Lower leg skin (tissue), 4 donors: ENCODE measurements around the gene LY6G6C. TPM values are rescaled to one million over a fixed set of nuclear protein-coding genes. Genes with fewer than 3 reads are reported as not detected.
A peak's percentile ranks its signal among the peaks of the same experiment; 100 is the strongest.

ENCODE experiments used
- DNase-seq, 2 donors: peaks; one replicate each; pipeline ENCODE4 v3.0.0-alpha.2; 2019; ENCODE audit warnings: low spot score in 2 of 2
- H3K4me3 ChIP-seq: fragments of 200-600 bp; sonication (generic); 2 replicates; pipeline ENCODE4 v1.5.1; 2017; ENCODE audit warnings: mild to moderate bottlenecking, low read depth; ENCODE audit not compliant: poor library complexity, severe bottlenecking
- POLR2A ChIP-seq, 2 donors: fragments of 450-650 bp; IDR thresholded peaks; one replicate each; pipeline ENCODE4 v1.6.1; 2016 to 2017; ENCODE audit warnings: antibody characterized with exemption in 2 of 2, mild to moderate bottlenecking in 1 of 2, moderate library complexity in 1 of 2
- WGBS, 2 donors: methylation state at CpG; one replicate each; pipeline ENCODE4 v1.1.5; 2018; 5-methylcytosine and 5-hydroxymethylcytosine counted together
- intact Hi-C: fragments of 100-400 bp; cut with DNase I; formaldehyde crosslinking; loops from one replicate; pipeline ENCODE4 v1.15.0; 2023; ENCODE audit warnings: low total_unique reads
- total RNA-seq, 4 donors: library from RNA; depleted of rRNA; stranded (reverse); fragments of >200 nt; gene quantifications; one replicate each; pipeline ENCODE4 v1.1.0, GENCODE V29; 2016
- TF ChIP-seq, protein P1 (sequence below), 3 donors: fragments of 450-650 bp; IDR thresholded peaks; one replicate each; pipeline ENCODE4 v1.5.1; 2016; ENCODE audit warnings: antibody characterized with exemption in 3 of 3, mild to moderate bottlenecking in 3 of 3, moderate library complexity in 2 of 3

Gene LY6G6C
- total RNA-seq, 4 donors from 2014 or later = 189 to 513 (median 237) TPM

DNA sequence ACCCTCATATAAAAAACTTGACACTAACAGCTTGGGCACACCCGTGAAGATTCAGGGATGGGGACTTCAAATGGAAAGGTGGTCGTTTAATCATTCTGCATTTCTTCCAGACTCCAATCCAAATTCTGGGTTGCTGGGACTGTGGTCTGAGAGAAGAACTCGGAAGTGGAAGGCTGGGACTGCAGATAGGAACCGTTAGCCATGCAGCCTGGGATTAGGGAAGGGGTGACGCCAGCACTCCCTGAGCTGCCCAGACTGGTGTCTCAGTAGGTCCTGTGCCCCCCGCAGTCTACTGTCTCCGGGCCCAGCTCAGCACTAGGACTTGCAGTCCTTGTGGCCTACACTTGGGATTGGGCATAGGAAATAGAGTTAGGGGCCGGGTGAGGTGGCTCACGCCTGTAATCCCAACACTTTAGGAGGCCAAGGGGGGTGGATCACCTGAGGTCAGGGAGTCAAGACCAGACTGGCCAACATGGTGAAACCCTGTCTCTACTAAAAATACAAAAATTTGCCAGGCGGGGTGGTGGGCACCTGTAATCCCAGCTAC lies 15.3 kb upstream of the LY6G6C start:
- TF ChIP-seq POLR2A (IDR thresholded peaks at IDR 0.05) = no peak
- TF ChIP-seq, protein P1, sequence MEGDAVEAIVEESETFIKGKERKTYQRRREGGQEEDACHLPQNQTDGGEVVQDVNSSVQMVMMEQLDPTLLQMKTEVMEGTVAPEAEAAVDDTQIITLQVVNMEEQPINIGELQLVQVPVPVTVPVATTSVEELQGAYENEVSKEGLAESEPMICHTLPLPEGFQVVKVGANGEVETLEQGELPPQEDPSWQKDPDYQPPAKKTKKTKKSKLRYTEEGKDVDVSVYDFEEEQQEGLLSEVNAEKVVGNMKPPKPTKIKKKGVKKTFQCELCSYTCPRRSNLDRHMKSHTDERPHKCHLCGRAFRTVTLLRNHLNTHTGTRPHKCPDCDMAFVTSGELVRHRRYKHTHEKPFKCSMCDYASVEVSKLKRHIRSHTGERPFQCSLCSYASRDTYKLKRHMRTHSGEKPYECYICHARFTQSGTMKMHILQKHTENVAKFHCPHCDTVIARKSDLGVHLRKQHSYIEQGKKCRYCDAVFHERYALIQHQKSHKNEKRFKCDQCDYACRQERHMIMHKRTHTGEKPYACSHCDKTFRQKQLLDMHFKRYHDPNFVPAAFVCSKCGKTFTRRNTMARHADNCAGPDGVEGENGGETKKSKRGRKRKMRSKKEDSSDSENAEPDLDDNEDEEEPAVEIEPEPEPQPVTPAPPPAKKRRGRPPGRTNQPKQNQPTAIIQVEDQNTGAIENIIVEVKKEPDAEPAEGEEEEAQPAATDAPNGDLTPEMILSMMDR (IDR thresholded peaks at IDR 0.05) = no peak
- 32 to 39% methylated on average over 10 of the region's 10 CpGs for WGBS, 2 donors
- intact Hi-C loops = no loop called here
- H3K4me3 ChIP-seq = peak overlapping the region; percentile 89
- no peak for DNase-seq

DNA sequence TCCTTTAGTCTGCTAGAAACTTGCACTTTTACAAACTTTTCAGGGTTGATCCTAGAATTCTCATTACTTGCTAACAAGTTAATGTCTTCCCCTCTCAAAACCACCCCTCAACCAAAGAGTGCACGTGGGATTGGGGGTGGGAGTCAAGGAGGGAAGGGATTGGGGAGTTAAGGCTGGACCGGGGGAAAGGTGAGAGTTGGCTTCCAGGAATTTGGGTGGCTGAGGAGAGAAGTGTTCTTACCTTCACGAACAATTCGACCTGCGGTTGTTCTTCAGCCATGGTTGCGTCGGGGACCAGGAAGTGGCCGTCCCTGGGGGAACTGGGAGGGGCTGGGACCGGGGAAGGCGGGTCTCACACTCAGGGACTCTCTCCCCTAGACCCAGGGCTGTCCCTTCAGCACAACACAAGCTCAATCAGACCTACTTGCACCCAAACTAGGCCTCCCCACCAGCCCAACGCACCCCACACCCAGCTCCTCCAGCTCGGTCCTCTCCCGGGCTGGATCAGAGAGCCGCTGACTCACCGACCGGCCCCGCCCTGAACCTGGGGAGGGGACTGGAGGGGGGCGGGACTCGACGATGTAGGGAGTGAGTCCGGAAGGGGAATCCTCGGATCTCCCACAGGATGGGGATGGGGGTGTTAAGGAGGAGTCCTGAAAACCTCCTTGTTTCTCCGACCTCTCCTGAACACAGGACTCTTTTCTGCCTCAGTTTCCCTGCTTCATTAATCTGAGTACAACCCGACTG lies 14.6 kb upstream of the LY6G6C start, which contains the start of gene CLIC1:
Gene CLIC1 (minus strand): TSS at position 510 of the 747 bp plus-strand sequence. CDS start 230 bp downstream, at position 280.
- intact Hi-C loops = no loop called here
- TF ChIP-seq POLR2A (IDR thresholded peaks at IDR 0.05) = peak in 1 of 2 donors; percentile 68
- TF ChIP-seq, protein P1 (IDR thresholded peaks at IDR 0.05) = no peak
- peak; percentile 89 to 98 for DNase-seq
- peak within 1 kb of the TSS; percentile 89 for H3K4me3 ChIP-seq
- WGBS, 2 donors = 0% methylated on average over 23 to 24 of the region's 24 CpGs

DNA sequence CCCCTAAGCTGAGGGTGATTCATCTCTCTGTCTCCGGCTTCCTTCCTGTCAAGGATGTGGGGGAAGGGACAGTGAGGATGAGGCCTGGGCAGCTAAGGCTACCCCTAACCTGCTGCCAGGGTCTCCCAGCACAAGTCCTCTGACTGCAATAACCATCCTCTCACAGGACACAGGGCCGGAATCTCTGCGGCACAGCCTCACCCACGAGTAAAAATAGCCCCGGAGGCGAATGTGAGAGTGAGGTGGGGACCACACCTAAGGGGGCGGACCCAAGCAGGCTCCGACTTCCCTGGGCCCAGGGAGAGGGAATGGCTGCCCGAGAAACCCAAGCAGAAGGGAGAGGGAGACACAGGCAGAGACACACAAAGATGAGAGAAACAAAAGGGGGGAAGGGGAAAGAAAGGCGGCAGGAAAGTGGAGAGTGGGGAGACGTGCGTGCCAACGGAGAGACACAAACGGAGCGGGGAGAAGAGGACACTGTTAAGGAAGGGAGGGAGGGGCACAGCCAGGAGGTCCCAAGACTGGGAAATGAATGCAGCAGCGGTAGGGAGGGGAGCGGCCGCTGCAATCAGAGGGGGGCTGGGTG lies 13.4 kb upstream of the LY6G6C start:
- DNase-seq = peak; percentile 49 to 92
- intact Hi-C loops = no loop called here
- H3K4me3 ChIP-seq = peak overlapping the region; percentile 89
- TF ChIP-seq, protein P1 (IDR thresholded peaks at IDR 0.05) = no peak
- TF ChIP-seq POLR2A (IDR thresholded peaks at IDR 0.05) = no peak
- WGBS, 2 donors = 0 to 1% methylated on average over 18 of the region's 18 CpGs

DNA sequence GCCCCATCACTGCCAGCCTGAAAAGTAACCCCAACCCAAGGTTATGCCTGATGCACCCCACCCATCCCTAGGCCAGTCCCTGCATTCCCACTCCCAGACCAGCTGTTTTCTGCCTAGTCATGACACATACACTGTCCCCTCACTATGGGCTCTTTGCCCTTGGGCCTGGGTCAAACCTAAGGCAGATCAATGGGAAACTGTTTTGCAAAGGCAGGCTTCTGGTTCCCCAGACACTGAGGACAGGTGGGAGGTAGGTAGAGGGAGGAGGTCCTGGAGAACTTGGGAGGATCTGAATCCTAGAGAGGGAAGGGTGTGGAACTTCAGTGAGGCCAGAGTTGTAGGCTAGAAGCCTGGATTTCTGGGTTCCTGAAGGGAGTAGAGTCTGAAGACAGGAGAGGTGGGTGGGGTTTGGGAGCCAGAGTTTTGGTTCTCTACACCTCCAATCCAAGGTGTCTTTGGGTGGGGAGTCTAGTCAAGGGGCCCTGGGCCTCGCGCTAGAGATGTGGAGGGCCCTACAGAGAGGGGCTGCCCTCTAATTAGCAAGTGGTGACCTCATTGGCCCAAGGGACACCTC lies 12.8 kb upstream of the LY6G6C start:
- H3K4me3 ChIP-seq = peak overlapping the region; percentile 89
- WGBS, 2 donors = 0 to 4% methylated on average over 2 of the region's 2 CpGs
- no peak for DNase-seq
- intact Hi-C loops = no loop called here
- TF ChIP-seq POLR2A (IDR thresholded peaks at IDR 0.05) = no peak
- TF ChIP-seq, protein P1 (IDR thresholded peaks at IDR 0.05) = no peak

DNA sequence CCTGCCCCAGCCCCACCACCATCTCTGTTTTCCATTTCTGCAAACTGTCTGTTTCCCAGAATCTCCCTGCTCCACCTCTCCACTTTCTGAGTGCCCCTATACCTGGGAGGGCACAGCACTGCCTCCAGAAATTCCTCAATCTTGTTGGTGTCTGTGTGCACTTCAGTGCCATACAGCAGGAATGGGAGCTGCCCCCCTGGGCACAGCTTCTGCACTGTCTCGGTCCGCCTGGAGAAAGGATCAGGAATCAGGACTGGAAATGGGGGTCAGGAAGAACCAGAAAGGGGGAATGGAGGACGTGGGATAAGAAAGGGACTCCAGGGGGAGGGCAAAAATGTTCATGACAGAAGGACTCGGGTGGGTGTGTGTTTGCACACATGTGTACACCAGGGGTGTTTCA lies 12.2 kb upstream of the LY6G6C start:
- no peak for DNase-seq
- H3K4me3 ChIP-seq = no peak overlapping the region
- intact Hi-C loops = no loop called here
- 76 to 84% methylated on average over 4 of the region's 4 CpGs for WGBS, 2 donors
- TF ChIP-seq, protein P1 (IDR thresholded peaks at IDR 0.05) = no peak
